Stimulated activated naive CD4-positive, alpha-beta T cell (primary cell): ENCODE data around the gene CES2.
A peak's percentile ranks its signal among the peaks of the same experiment; 100 is the strongest.

Source experiments
- DNase-seq, 6 experiments: peaks; one replicate each; lab custom pipeline; 2025; lab: John Stamatoyannopoulos, UW

The CES2 gene

DNA sequence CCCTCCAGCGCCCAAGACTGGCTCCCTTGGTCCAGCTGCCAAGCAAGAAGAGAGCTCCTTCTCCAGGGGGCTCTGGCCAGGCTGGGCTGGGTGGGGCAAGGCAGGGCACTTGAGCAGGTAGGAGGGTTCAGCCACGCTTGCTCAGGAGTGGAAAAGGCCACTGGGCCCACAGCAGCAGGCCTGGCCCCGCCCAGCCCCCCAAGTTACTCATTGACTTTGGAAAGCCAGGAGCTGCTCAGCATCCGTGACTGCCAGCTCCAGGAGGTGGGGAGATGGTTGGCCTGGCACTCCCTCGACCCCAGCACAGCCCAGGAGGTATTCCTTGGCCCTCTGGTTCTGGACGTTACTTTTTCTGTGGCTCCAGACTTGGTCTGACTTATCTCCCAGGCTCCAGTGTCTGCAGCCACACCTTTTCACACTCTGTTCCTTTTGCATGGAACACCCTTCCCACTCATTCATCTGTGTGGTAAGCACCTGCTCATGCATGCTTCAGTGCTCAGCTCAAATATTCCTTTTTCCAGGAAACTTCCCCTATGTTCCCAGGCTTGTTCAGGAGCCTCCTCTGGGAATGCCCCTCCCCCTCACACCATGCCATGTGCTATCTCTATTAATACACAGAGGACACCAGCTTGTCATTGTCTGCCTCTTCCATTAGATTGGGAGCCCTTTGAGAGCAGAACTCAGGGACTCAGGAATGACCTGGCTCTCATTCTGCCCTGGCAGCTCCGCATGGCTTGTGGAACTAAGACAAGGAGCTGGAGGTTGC, 16.3 kb upstream of the CES2 start, which contains the start of gene CDH16:
Gene CDH16 (minus strand): TSS at position 83 of the 766 bp plus-strand sequence. CDS start 820 bp downstream, outside the sequence.
- no peak for DNase-seq

GRCh38 chr16:66919569-66920298, 15.6 kb upstream of the CES2 start:
- no peak for DNase-seq

DNA sequence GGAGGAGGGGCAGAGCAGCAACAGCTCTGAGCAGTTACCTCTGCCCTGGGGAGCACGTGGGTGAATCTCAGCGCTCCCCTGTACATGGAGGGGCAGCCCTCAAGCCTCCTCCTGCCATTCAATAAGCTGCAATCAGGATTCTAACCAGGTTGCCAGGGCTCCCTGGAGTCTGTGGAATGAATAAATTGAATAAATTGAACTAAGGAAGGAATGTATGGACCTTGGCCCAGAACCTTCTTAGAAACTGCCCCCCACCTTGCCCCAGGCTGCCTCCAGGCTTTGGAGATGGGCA, 15.1 kb upstream of the CES2 start:
- no peak for DNase-seq

DNA sequence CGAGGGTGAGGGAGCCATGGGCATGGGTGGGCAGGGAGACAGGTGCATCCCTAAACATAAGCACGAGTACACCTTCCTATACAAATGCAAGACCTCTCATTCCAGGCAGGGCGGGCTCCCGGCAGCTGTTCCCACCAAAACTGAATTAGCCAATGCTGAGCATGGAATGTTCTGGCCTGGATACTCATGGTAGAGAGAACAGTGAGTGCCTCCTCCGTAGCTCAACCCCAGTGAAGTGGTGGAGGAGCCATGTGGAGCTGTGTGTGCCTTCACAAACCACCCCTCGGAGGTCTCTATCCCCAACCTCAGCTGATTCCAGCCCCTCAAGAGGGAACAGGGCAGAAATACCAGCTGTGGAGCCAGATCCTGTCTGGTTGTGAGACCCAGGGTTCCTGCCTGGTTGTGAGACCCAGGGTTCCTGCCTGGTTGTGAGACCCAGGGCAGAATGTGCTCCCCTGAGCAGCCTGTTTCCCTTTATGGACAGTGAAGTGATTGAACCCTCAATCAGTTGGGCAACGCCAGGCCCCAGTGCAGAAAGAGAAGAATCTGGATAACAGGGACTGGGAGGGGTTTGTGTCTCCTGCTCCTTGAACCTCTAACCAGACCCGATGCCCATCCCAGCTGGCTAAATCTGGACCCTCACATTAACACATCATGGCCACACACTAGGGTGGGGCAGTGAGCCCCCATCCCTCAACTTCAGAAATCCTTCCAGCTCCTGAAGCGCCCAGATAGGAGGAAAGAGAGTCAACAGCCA, 14.2 kb upstream of the CES2 start:
- DNase-seq, result no peak

GRCh38 chr16:66921729-66922450, 13.4 kb upstream of the CES2 start:
- no peak for DNase-seq

DNA sequence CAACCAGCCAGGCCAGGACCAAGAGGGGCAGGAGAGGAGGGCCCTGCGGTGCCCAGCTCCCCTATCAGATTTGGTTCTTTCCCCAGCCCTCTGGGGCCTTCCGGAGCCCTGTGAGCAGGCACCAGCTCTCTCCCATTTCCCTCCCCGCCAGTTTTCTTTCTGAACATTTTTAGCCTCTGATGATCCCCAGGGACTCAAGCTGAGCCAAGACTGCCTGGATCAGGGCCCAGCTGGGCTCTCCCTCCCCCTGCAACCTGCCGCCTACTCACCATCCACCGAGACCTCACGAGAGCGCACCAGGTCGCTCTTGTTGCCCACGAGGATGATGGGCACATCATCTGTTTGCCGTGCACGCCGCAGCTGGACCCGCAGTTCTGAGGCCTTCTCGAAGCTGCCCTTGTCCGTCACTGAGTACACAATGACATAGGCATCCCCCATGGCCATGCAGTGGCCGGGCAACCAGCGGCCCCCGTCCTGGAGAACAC, 12.0 kb upstream of the CES2 start:
- DNase-seq, result no peak

GRCh38 chr16:66923866-66924265, 11.4 kb upstream of the CES2 start:
- no peak for DNase-seq

DNA sequence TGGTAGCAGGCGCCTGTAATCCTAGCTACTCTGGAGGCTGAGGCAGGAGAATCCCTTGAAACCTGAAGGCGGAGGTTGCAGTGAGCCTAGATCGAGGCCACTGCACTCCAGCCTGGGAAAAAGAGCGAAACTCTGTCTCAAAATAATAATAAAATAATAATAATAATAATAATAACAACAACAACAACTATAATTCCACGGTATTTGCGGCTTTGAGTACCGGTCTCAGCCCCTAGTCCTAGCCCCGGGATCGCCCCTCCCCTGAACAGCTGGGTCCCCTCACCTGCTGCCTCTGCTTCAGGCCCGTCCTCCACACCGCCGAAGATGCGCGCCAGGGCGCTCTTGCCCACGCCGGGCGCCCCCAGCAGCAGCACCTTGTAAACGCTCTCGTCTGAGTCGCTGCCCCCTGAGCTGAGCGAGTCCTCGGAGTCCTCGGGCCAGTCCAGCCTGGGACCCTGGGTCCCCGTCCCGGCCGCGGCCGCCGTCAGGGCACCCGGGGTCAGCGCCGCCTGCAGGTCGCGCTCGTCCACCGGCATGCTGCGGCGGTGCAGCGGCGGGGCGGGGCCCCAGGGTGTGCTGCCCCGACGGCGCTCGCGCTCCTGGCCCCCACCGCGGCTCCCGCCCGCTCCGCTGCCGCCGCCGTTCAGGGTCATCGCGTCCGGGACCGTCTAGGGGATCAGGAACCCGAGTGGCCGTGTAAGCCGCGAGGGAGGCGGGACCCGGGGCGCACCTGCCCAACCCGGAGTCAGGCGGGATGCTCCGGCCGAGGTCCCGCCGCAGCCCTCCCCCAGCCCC, 10.6 kb upstream of the CES2 start:
- peak in 4 of 6 experiments; percentile 8 to 25 (median 13) for DNase-seq

DNA sequence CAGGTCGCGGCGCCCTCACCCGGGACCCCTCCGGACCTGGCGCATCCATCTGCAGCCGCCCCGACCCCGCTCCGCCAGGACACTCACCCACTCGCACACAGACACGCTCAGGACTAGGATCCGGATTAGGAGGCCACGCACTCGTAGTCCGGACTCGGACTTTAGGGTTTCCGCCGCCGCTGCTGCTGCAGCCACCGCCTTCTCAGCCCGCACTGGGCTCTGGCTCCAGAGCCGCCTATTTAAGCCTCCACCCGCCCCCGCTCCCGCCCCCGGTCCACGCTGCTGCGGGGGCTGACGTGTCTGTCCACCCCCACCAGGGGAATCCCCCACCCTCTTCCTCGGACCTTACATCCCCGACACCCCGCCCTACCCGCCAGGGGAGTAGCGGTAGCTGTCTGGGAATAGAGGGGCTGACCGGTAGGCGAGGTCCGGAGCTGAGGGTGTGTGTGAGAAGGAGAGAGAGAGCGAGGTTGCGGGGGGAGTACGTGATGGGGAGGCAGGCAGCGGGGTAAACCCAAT, 9.9 kb upstream of the CES2 start, which contains the start of gene RRAD:
Gene RRAD (minus strand): TSS at position 214 of the 519 bp plus-strand sequence. CDS start 356 bp downstream, outside the sequence.
- no peak for DNase-seq

- no peak for DNase-seq
Measured at GRCh38 chr16:66926171-66926947, 9.0 kb upstream of the CES2 start.

DNA sequence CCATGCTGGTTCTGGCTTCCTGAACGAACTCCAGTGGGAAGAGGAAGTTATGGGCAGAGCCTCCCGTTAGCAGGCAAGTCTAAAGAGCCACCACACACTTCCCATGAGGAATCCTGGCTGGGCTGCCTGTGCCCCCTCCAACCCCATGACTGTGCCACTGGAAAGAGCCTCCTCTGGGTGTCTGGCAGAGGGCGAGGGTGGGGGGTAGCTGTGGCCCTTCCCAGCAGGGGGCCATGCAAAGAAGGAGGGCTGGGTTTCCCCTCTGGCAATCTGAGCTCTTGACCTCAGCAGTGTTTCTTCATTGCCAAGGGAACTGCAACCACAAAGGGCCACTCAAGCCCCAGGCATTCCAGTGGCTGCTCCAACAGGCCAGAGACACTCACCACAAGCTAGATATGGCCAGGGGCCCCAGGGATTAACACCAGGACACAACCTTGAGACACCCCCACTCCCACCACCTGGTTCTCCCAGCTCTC, 8.3 kb upstream of the CES2 start:
- no peak for DNase-seq

DNA sequence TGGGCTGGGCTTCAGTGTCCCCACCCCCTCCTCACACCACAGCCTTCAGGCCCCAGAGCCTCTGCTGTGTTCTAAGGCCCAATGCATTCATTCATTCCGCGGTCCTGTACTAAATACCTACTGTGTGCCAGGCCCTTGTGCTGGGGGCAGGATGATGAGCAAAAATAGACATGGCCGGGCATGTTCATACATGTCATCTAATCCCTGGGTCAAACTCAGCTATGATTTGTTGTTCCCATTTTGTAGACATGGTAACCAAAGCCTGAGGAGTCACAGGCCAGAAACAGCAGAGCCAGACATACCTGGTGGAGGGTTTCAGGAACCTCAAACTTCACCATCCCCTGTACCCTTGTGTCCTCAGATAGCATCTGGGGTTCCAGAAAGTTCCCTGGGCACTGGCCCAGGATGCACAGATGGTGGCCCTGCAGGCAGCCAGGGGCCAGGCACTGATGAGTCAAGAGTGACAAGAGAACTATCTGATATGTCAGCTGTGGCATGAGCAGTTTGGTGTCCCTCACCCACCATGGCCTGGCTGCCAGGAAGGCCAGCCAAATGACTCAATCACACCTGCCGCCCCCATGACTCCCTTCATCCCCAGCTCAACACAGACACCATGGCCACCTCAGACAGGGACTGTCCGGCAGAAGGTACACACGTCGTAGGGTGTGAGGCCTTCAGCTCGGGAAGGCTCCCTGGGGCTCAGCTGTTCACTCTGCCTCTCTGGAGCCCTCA, 7.2 kb upstream of the CES2 start:
- DNase-seq, result no peak

GRCh38 chr16:66928702-66929388, 6.5 kb upstream of the CES2 start:
- no peak for DNase-seq

DNA sequence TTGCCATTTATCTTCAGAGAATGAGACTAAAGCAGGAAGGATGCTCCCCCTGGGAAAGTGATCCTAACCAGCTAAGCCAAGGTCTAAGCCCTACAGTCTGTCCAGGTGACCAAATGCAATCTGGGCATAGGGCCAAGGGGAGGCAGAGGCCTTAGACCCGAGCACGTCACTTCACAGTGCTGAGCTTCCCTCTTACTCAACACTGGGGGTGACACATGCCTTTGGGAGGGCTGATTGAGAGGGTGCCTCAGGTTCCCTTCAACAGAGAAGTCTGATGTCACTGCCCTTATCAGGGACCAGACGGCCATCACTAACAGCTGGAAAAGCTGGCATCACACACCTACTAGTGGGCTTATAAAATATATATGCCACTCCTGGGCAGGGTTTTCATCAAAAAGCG, 5.1 kb upstream of the CES2 start:
- no peak for DNase-seq

DNA sequence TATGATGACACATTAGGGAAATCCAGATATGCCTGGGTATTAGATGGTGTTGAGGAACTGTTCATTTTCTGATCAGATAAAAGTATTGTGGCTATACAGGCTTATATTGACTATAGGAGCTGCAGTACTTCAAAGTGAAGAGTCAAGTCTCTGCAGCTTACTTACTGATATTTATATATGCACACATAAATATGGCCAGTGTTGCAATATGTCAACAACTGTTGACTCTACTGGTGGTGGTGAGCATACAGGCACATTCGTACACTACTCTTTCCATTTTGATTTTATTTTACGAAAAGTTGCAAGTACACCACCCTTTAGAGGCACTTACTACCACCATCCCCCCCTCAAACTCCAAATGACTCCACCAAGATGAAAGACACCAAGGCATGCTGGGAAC, 3.7 kb upstream of the CES2 start:
- no peak for DNase-seq

- DNase-seq, result no peak
Measured at GRCh38 chr16:66932076-66932475, 3.2 kb upstream of the CES2 start.

- no peak for DNase-seq
Measured at GRCh38 chr16:66933776-66934137, 1.6 kb upstream of the CES2 start.

DNA sequence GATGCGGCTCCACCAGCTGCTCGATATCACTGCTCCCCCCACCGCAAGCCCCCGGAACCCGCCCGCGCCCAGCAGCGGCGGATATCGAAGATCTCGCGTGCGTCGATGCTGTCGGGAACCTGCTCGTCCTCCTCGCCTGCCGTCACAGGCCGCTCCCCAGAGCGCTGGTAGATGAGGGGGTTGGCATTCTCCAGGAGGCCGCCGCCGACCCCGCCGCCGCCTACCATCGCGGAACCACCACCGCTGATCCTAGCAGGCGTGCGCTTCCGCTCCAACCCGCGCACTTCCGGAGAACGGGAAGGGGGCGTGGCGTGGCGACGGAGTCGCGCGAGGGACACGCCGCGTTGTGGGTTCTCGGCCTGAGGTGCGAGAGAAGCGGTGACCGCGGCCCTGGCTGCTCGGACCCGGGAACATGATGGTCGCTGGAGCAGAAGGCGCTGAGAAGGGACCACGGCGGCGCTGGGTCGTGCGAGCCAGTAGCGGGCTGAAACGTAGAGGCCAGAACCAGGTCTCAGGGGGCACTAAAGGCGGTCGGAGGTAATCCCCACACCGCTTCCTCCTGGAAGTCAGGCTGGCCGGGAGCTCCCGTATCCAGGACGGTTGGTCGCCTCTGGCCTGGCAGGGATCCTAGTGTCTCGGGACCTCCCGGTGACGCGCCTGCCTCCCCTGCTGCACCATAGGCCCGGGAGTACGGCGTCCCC, 1.0 kb upstream of the CES2 start, which contains the start of gene CIAO2B:
Gene CIAO2B (minus strand): TSS at position 265 of the 701 bp plus-strand sequence. CDS start 38 bp downstream, at position 227.
- DNase-seq, result peak; percentile 80 to 92 (median 84)
